Measurements from ENCODE around the gene TMEM242. TPM values are rescaled to one million over a fixed set of nuclear protein-coding genes. Genes with fewer than 3 reads are reported as not detected.
A peak's percentile ranks its signal among the peaks of the same experiment; 100 is the strongest.

Gene TMEM242
- total and polyA plus RNA-seq, 2 of the 13 experiments (the other 11 are each of a cell fraction or from before 2014, with no cell fraction given), result 5.6 to 11.1 TPM

- TF ChIP-seq ZSCAN21 (CRISPR knock-in tag; IDR thresholded peaks at IDR 0.05; ENCODE audit: borderline replicate concordance) (peak; percentile 89; the same call in 1 of the 2 replicates), ZNF580 (CRISPR knock-in tag; IDR thresholded peaks at IDR 0.05; ENCODE audit: borderline replicate concordance, low read depth) (peak; percentile 99), ZNF574 (CRISPR knock-in tag; IDR thresholded peaks at IDR 0.05) (peak; percentile 96), SMC3 (IDR thresholded peaks at IDR 0.05; ENCODE audit: low read length) (peak; percentile 6; the same call in 1 of the 2 replicates), KDM1A (CRISPR knock-in tag; IDR thresholded peaks at IDR 0.05) (peak; percentile 81; the same call in 1 of the 2 replicates), MTF2 (CRISPR knock-in tag; IDR thresholded peaks at IDR 0.05; ENCODE audit: borderline replicate concordance) (peak; percentile 97; the same call in 1 of the 2 replicates), RBFOX2 (IDR thresholded peaks at IDR 0.05; ENCODE audit: low read depth, low read length) (peak; percentile 97), MAFF (IDR thresholded peaks at IDR 0.05; ENCODE audit: low read depth, low read length) (peak; percentile 0; the same call in 1 of the 2 replicates), ZEB1 (IDR thresholded peaks at IDR 0.05; ENCODE audit: insufficient replicate concordance, low read depth) (peak; percentile 77), ZNF724P (CRISPR knock-in tag; IDR thresholded peaks at IDR 0.05; ENCODE audit: borderline replicate concordance) (peak; percentile 98), SP5 (CRISPR knock-in tag; IDR thresholded peaks at IDR 0.05; ENCODE audit: borderline replicate concordance, low read depth) (peak; percentile 66; the same call in 1 of the 2 replicates), ZNF7 (CRISPR knock-in tag; IDR thresholded peaks at IDR 0.05) (peak; percentile 75; the same call in 1 of the 2 replicates), HNF1B (CRISPR knock-in tag; IDR thresholded peaks at IDR 0.05) (peak; percentile 93), EEA1 (CRISPR knock-in tag; IDR thresholded peaks at IDR 0.05; ENCODE audit: borderline replicate concordance) (peak; percentile 42; the same call in 1 of the 2 replicates), ZNF746 (CRISPR knock-in tag; IDR thresholded peaks at IDR 0.05) (peak; percentile 94), ZFY (CRISPR knock-in tag; IDR thresholded peaks at IDR 0.05) (peak; percentile 99), TBX2 (CRISPR knock-in tag; IDR thresholded peaks at IDR 0.05; ENCODE audit: borderline replicate concordance) (peak; percentile 96), AFF4 (CRISPR knock-in tag; IDR thresholded peaks at IDR 0.05) (peak; percentile 95), ZNF143 (CRISPR knock-in tag; IDR thresholded peaks at IDR 0.05) (peak; percentile 73), EZH2 (conservative IDR thresholded peaks at IDR 0.05; ENCODE audit: low read depth, low read length) (no peak), ZNF547 (CRISPR knock-in tag; IDR thresholded peaks at IDR 0.05) (peak; percentile 99; the same call in 1 of the 2 replicates), CHD2 (IDR thresholded peaks at IDR 0.05; ENCODE audit: low read depth, low read length) (no peak)
Observed at GRCh38 chr6:157323255-157323965, at the start of gene TMEM242 (continued).
